Fibroblast of skin of scalp (primary cell): ENCODE data around the gene LENG8. TPM values are rescaled to one million over a fixed set of nuclear protein-coding genes. Genes with fewer than 3 reads are reported as not detected.

ENCODE experiments used
- DNase-seq: peaks from one replicate; pipeline ENCODE4 v3.0.0-alpha.2; 2013
- polyA plus RNA-seq, 2 experiments: library from polyadenylated mRNA; unstranded; fragments of 120-200 nt; gene quantifications; one replicate each; pipeline ENCODE4 v1.2.1, GENCODE V29; 2013; ENCODE audit not compliant: insufficient read length in 2 of 2

The LENG8 gene
- polyA plus RNA-seq (2013, experiment 1 of 2; ENCODE audit: insufficient read length) = 115 TPM
- 111 TPM for polyA plus RNA-seq (2013, experiment 2 of 2; ENCODE audit: insufficient read length)

GRCh38 chr19:54448774-54449700, at the start of gene LENG8:
TSS of gene LENG8 (plus strand) at chr19:54449199. CDS start at chr19:54451345, 2,146 bp downstream.
- peak; percentile 98 for DNase-seq

GRCh38 chr19:54400913-54401312, 48.1 kb upstream of the LENG8 start:
- no peak for DNase-seq

DNA sequence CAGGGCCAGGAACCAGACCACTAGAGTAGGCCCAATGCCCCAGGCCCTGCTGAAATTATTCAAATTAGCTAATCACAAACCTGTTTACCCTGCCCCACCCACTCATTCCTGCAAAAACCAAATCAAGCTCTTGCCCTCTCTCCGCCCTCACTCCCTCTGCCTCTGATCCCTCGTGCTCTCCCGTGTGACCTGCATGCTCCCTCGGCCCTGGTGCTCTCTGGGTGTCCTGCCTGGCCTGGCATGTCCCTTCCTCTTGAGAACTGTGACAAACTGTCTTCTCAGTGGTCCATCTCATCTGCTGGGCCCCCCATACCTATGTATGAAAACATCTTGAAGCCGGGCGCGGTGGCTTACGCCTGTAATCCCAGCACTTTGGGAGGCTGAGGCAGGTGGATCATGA, 45.9 kb upstream of the LENG8 start:
- DNase-seq = no peak

DNA sequence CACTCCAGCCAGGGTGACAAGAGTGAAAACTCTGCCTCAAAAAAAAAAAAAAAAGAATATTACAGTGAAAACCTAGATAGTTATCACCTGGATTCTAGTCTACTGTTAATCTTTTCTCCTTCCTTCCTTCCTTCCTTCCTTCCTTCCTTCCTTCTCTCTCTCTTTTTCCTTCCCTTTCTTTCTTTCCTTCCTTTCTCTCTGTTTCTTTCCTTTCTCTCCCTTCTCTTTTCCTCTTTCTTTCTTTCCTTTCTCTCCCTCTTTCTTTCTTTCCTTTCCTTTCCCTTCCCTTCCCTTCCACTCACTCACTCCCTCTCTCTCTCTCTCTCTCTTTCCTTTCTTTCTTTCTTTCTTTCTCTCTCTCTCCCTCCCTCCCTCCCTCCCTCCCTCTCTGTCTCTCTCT, 43.4 kb upstream of the LENG8 start:
- no peak for DNase-seq

- DNase-seq = no peak
Measured at GRCh38 chr19:54407780-54408179, 41.2 kb upstream of the LENG8 start.

GRCh38 chr19:54408456-54409026, 40.5 kb upstream of the LENG8 start:
- no peak for DNase-seq

DNA sequence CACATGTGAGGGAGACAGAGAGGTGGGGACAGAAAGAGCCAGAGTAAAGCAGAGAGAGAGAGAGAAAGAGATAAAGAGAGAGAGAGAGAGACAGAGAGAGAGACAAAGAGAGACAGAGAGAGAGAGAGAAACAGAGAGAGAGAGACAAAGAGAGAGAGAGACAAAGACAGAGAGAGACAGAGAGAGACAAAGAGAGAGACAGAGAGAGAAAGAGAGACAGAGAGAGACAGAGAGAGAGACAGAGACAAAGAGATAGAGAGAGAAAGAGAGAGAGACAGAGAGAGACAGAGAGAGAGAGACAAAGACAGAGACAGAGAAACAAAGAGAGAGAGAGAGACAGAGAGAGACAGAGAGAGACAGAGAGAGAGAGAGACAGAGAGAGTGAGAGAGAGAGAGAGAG, 38.0 kb upstream of the LENG8 start:
- DNase-seq = no peak

DNA sequence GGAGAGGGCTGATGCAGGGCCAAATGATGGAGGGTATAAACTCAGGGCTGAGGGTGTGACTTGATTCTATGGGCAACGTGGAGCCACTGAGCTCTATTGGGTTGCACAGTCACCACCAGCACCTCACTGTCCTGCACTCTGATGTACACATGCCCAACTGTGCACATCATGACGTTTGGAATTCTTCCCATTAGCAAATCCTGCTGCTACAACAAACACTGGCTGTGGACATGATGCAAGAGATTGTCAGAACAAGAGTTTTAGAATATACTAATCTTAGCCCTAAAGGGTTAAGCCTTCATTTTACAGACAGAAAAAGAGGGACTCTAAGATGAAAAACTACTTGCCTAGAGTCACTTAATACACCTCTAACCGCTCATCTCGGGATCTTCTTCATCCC, 36.1 kb upstream of the LENG8 start:
- no peak for DNase-seq

DNA sequence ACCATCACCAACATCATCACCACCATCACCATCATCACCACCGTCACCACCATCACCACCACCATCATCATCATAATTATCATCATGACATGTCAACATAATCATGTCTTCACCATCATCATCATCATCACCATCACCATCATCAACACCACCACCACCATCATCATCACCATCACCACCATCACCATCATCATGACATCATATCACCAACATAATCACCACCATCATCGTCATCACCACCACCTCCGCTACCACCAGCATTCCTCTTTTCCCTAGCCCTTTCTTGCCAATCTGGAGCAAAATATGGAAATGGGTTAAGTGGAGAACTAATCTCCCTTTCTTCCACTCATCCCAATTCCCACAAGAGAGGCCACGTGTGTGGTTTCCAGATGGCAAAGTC, 34.8 kb upstream of the LENG8 start:
- no peak for DNase-seq

GRCh38 chr19:54415208-54415900, 33.6 kb upstream of the LENG8 start, which contains the start of gene TTYH1:
TSS of gene TTYH1 (plus strand) at chr19:54415464. CDS start at chr19:54415553, 89 bp downstream.
- no peak for DNase-seq

DNA sequence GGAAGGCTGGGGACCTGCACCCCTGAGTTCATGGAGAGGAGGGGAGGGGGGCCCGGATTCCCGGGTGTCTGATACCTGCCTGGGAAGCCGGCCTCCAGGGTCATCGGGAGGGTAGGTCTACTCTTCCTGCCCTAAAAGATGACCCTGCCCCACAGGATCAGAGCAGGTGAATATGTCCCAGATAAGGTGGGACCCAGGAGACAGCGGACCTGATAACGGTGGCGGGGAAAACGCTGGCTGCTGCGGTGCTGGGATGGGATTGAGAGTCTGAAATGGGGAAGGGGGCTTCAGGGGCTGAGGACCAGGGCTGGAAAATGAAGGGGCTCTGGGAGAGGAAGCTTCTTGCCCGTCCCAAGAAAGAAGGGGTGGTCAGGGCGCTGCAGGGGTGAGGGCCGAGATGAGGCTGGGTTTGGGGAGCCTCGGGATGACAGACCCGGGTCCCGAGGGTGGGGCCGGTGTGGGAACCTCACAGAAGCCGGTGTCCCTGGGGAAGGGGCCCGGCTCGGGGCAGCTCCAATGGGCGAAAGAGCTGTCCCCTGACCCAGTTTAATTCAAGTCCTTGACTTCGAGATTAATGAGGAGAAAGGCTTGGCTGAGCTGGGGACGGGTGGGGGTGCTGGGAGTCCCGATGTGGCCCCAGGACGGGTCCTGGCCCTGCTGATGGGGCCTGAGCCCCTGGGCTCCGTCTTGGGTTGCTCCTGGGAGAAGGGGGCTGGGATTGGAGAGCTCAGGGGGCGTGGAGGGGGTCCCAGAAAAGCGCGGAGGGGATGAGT, 32.9 kb upstream of the LENG8 start:
- DNase-seq = no peak

DNA sequence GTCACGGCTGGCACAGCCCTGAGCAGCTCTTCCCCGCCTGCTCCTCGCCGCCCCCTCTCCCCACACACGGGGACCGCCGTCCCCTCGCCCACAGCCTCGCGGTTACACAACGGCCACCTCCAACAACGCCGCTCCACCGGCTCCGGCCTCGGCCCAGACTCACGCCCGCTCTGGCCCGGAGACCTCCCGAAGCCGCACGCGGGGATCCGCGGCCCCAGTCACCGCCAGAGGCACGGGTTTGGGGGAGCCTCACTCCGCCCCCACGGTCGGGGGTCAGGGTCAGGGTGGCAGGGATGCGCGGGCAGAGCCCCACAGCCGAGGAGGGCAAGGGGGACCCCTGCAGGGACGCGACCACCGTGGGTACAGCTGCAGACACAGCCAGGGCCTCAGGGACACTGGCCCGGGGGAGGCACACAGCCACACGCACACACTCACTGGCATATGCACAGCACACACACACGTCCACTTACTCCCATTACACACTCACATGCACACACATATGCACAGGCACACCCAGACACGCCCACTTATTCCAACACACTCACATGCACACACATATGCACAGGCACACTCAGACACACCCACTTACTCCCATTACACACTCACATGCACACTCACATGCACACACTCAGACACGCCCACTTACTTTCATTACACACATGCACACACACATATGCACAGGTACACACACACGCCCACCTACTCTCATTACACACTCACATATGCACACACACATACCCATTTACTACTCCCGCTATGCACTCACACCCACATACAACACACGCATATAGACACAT, 32.1 kb upstream of the LENG8 start:
- no peak for DNase-seq

DNA sequence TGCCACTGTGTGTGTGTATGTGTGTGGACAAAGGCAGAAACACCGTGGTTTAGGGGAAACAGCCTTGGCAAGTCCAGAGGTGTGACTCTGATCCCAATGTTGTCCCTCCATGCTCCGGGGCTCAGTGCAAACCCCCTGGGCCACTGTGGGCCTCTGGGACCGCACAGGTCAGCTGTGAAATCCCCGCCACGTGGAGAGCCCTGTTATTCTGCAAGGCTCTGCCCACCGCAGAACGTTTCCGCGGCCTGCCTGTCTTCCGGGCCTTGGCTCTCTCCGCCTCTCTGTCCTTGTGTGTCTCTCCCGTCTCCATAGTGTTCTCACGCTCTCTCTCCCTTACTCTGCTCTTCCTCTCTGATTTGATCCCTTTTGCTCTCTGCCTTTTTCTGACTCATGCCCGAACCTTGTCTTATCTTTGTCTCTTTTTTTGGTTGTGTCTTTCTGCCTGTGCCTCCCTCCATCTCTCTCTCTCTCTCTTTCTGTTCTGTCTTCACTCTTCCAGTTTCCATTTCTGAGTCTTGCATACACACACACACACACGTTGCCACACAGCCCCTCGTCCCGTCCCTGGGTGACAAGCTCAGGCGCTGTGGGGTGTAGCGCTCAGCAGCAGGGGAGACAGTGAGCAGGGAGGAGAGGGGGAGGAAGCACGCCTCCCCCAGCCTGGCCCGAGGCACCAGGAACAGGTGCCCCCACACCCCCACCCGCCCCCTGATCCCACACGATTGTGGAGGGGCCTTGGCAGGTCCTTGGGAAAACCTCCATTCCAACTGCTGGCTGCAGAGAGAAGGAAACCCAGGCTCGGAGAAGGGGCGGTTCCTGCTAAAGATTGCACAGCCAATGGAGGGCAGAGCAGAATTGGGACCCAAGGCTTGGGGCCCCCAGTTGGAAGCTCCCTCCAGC, 30.7 kb upstream of the LENG8 start:
- peak; percentile 34 for DNase-seq

GRCh38 chr19:54418930-54419800, 29.8 kb upstream of the LENG8 start:
- no peak for DNase-seq

DNA sequence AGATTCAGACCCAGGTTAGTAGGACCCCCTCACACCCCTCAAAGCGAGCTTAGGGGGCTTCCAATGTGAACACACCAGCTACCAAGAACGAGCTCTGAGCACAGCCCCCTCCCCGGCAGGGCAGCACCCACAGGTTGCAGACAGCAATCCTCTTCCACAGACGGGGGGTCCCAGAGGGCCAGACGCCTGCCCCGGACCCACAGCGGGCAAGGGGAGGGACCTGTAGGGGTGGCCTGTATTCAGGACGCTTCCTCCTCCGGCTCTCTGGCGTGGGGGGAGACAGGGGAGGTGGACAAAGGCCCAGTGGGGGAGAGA, 29.0 kb upstream of the LENG8 start:
- DNase-seq = no peak

- DNase-seq = no peak
Measured at GRCh38 chr19:54420383-54421168, 28.4 kb upstream of the LENG8 start.

DNA sequence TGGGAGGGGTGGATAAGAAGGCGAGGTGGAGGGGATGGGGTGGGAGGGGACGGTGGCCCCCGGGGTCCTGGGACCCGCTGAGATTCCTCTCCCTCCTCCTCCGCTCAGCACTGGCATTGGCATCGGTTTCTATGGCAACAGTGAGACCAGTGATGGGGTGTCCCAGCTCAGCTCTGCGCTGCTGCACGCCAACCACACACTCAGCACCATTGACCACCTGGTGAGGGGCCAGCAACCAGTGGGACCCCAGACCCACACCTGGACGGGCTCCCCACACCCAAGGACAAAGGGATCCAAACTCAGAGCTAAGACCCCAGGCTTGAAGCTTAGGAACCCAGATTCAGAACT, 27.9 kb upstream of the LENG8 start:
- DNase-seq = no peak

GRCh38 chr19:54421521-54421920, 27.5 kb upstream of the LENG8 start:
- no peak for DNase-seq

GRCh38 chr19:54422136-54422535, 26.9 kb upstream of the LENG8 start:
- DNase-seq = no peak
